GM04503 (cell line): ENCODE results near the gene NTNG2.

Experiments used
- DNase-seq: peaks from one replicate; pipeline ENCODE4 v3.0.0-alpha.2; 2012; ENCODE audit warnings: low read depth

The NTNG2 gene

DNA sequence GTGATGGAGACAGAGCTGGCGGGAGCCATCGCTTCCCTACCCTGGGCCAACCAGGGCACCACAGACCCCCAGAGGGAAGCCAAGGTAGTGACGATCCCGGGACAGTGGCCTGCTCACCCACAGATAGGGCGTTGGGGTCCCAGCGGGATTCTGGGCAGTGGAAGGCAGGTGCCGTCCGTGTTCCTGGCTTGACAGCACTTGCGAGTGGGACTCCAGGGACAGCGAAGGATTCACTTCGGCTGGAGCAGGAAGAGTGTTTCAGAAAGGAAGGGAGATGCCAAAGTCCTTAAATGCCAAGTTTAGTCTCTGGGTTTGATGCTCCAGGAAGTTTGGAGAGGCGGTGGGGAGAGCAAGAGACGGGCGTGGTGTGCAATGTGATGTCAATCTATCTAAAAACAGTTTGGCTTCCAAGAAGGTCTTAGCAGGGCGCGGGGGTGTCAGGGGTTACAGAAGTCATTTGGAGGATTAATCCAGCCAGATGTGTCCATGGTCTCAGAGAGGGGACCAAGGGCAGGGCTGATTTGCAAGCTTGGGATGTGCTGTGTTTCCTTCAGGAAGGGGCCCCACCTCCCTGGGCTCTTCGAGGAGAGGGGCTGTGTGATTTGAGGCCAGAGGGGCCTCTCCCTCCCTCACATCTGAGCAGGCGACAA is 74.9 kb downstream of the NTNG2 start:
- no peak for DNase-seq

DNA sequence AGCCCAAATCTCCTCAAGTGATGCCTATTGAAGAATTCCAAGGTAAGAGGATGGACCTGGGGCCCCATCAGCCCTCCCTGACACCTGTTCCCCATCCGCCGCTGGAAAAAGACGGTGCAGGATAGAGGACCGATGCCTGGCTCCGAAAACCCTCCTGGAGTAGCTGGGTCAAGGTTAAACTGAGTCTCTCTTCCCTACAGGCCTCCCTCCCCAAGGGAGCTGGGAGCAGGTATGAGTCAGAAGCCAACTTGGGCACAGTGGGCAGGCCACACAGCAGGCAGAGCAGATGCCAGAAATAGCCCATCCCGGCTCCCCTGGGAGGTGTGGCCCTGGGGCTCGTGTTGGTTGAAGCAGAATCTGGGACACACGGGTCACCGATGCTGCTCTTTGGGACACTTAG is 75.6 kb downstream of the NTNG2 start:
- DNase-seq, result no peak

DNA sequence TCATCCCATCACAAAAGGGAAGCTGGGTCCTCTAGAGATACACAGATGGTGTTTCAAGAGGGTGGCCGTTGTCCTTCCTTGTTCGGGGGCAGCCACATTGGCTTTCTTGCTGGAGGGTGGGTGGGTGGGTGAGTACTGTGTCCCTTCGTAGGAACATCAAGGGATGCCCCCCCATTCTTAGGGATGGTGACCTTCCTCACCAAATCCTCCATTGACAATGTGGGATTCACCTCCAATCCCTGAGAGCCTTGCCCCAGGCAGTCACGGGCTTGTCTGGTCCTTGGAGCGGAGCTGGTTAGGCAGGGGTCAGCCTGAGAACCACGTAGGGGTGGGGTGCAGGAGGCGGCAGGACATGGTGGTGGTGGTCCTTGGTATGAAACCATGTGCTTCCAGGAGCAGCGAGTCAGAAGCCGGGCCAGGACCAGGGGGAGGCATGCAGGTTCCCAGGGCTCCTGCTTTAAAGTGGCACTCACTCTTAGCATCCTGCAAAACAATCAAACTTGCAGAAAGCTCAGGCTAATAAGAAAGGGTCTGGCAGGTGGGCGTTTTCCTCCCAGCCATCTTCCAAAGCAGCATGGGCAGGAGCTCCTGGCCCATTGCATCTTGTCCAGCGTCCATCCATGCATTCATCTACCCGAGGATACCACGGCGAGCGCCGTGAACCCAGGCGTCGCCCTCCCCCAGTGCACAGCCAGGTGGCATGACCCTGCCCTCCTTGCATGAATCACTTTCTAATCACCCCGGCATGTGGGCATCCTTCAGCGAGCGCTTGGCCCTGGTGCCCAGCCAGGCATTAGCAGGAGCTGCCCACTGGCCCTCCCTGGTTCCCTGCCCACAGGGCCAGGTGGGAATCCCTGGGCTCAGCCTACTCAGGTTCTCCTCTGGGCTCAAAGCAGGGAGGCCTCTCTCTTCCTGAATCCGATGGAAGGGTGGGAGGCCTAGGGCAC is 76.4 kb downstream of the NTNG2 start:
- DNase-seq, result no peak

DNA sequence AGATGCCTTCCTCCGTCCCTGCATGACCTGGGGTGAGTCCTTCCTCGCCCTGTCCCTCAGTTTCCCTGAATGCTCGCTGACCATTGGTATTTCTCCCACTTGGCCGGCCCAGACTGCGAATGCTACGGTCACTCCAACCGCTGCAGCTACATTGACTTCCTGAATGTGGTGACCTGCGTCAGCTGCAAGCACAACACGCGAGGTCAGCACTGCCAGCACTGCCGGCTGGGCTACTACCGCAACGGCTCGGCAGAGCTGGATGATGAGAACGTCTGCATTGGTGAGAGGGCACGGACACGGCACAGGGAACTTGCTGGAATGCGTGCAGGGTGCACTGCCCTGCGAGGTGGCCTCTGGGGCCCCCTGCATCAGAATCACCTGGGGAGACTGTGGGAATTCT is 77.1 kb downstream of the NTNG2 start:
- DNase-seq, result no peak

DNA sequence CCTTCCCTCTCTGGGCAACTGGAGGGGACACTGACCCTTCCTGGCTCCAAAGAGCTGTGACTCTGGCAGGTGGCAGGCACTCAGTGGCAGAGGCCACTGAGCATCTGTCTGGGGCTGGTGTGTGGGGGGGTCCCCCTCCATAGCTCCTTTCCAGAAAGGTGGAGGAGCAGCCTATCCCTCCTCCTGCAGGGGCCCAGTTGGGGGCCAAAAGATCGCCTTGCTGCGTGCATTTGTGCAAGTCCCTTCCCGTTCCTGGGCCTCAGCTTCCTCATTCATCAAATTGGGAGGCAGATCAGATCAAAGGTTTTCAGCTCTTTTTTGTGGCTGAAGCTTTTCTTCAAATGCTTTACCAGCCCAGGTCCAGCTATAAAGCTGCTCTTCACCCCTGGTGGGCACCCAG is 77.7 kb downstream of the NTNG2 start:
- no peak for DNase-seq

DNA sequence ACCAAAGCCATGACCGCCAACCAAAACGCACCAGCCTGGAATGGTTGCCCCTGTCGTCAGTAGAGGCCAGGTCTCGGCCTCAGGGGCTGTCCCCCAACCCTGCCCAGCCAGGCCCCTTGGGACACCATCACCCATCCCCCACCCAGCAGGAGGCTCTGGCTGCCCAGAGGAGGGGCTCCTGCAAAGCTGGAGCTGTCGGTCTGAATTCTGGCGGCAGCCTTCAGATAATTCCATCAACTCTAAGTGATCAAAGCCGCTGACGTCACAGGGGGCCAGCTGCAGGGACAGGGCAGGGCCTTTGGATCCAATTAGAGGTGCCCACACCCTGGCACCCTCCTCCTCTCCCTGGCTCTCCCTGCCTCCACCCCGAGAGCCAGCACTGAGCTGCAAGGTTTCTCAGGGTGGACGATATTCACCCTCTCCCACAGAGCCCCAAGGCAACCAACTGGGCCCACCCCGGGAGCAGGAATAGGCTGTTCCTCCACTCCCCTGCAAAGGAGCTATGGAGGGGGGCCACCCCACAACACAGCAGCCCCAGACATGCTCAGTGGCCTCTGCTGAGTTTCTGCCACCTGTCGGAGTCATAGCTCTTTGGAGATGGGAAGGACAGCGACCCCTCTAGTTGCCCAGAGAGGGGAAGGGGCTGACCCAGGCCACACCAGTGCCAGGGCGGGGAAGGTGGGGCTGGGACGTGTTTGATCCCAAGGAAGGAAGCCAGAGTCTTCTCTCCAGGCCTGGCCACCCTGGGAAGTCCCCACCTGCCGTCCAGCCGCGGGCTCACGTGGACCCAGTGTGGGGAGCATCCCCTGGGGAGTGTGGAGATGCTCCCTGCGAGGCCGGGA is 78.4 kb downstream of the NTNG2 start:
- no peak for DNase-seq

DNA sequence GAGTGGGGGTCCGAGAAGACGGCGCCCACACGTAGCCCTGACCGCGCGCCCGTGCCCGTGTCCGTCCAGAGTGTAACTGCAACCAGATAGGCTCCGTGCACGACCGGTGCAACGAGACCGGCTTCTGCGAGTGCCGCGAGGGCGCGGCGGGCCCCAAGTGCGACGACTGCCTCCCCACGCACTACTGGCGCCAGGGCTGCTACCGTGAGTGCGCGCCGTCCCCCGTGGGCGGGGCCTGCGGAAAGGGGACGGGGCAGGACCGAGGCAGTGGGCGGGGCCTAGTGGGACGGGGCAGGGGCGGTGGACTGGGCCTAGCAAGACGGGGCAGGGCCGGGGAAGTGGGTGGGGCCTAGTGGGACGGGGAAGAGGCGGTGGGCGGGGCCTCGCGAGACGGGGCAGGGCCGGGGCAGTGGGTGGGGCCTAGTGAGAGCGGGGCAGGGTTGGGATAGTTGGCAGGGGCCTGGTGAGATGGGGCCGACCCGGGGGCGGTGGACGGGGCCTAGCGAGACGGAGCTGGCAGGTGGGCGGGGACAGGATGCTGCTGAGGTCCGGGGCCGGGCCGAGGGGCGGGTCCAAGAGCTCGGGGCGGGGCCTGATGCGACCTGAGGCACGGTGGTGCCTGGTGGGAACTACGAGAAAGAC is 79.1 kb downstream of the NTNG2 start:
- DNase-seq, result no peak

DNA sequence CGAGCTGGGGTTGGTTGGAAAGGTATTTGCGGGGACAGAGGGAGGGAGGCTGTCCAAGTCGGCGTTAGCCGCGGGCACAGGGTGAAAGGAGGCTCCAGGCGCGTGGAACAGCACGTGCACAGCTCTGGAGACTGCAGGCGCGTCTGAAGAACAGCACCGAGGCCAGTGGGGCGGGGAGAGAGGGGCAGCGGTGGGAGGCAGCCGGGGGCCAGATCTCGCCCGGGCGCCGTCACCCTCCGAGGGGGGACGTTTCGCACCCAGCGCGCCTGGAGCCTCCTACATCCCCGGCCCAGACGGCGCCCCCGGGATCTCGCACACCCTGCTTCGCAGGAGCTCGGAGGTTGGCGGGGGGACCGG is 79.6 kb downstream of the NTNG2 start:
- DNase-seq, result no peak

DNA sequence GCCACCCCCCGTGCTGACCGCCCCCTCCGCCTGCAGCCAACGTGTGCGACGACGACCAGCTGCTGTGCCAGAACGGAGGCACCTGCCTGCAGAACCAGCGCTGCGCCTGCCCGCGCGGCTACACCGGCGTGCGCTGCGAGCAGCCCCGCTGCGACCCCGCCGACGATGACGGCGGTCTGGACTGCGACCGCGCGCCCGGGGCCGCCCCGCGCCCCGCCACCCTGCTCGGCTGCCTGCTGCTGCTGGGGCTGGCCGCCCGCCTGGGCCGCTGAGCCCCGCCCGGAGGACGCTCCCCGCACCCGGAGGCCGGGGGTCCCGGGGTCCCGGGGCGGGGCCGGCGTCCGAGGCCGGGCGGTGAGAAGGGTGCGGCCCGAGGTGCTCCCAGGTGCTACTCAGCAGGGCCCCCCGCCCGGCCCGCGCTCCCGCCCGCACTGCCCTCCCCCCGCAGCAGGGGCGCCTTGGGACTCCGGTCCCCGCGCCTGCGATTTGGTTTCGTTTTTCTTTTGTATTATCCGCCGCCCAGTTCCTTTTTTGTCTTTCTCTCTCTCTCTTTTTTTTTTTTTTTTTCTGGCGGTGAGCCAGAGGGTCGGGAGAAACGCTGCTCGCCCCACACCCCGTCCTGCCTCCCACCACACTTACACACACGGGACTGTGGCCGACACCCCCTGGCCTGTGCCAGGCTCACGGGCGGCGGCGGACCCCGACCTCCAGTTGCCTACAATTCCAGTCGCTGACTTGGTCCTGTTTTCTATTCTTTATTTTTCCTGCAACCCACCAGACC is 80.2 kb downstream of the NTNG2 start:
- no peak for DNase-seq

DNA sequence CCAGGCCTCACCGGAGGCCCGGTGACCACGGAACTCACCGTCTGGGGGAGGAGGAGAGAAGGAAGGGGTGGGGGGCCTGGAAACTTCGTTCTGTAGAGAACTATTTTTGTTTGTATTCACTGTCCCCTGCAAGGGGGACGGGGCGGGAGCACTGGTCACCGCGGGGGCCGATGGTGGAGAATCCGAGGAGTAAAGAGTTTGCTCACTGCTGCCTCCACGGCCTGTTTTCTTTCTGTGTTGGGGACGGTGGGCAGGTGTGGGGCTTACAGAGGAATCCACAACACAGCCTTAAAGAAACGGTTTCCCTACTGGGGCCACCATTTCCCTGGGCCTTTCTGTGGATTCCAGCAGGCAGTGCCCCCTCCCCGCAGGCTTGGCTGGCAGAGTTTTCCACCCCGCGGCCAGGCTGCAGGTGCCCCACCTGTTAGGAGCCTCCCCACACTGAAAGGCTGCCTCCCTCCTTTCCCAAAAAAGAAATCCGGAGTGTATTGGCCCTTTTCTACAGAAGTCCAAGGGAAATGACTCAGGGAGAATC is 80.8 kb downstream of the NTNG2 start:
- no peak for DNase-seq

DNA sequence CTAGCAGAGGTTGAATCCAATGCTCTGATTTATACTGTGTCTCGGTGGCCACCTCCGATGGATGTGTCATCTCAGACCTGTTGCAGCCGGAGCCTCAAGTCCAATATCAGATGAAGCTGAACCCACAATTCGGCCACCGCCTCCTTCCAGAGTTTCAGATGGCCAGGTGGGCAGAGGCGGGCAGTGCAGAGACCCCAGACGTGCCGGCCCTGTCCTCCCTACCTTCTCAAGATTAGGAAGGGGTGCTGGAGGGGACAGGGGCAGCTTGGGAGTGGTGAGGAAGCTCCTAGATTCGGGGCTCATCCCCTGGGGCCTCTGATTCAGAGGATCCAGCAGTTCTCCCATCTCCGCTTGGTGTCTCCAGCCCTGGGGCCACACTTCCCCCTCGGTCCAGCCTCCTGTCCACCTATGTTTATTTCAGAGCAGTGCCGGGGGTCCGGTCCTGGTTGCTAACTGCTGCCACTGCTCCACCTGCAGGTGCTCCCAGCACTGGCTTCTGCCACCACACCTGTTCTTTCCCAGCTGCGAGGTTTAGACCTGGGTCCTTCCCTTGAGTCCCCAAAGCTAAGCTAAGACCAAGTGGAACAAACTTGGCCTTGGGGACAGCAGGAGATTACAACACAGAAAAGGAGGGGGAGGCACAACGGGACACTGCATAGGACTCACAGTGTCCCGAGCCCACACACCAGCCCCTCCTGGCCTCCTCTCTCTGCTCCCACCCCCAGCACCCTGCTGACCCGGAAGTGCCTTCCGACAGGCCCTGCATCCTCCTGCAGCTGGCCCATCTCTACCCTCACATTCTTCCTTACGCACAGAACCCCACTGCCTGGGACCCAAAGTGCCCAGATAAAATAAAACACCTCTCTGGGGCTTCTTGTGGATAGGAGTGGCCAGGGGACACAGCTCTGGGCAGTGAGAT is 81.6 kb downstream of the NTNG2 start:
- no peak for DNase-seq

DNA sequence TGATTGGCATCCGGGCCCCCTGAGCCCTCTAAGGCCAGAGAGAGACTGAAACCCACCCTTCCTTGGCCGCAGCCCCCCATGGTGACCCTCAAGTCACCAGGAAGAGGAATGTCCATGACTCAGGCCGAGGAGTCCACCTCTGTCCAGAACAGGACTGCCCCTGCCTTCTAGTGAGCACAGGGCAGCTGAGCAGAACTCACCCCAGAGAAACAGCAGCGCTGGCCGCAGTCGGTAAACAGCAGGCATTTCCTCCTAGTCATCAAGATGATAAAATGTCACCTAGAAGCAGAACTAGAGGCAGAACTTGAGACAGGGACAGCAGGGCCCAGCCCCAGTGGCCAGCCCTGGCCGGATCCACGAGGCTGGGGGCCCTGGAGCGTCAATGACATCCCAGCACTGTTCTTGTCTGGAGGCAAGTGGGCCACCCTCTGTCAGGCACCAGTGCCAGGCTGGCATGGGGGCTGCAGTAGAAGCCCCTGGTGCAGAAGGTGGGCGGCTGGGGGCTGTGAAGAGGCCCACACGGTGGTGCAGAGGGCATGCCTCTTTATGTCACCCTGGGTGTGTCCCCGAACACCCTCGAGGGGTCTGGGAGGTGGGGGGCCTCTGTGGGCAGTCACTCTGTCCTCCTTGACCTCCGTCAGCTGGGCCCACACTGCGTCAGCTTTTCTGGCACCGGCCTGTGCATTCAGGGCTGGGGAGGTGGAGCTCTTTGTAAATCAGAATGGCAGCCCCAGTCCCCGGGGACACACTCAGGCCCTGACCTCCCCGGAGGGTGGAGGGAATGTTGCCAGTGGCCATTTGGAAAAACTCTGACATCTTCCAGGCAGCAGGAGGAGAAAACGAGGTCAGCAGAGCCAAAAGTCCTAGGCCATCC is 83.0 kb downstream of the NTNG2 start:
- no peak for DNase-seq

DNA sequence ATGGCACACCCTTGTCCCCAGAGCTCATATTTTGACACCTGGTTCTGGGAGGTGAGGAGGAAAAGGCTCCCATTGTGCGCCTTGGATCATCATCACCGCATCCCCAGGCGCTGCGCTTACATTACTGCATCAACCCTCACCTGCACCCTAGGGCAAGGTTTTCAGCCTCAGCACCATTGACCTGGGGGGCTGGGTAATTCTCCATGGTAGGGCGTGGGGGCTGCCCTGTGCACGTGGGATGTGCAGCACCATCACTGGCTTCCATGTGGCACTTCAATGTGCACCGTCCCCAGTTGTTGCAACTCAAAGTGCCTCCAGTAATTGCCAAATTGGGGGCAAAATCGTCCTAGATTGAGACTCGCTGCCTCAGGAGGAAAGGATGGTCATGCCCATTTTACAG is 83.6 kb downstream of the NTNG2 start:
- DNase-seq, result no peak

DNA sequence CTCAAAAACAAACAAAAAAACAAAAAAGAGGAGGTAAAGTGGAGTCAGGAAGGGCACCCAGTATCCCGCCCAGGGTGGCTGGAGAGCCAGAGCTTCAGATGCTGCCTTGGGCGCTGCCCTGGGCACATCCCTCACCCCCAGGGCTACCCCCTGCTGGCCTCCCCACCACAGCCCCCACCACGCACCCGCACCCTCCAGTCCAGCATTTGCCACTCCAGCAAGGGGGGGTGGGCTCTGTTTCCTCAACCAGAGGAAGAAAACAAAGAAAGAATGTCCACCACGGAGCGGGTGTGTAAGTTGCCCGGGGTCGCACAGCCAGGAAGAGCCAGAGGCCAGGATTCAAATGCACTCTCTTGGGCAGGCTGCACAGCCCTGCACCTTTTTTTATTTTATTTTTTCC is 86.1 kb downstream of the NTNG2 start:
- no peak for DNase-seq

DNA sequence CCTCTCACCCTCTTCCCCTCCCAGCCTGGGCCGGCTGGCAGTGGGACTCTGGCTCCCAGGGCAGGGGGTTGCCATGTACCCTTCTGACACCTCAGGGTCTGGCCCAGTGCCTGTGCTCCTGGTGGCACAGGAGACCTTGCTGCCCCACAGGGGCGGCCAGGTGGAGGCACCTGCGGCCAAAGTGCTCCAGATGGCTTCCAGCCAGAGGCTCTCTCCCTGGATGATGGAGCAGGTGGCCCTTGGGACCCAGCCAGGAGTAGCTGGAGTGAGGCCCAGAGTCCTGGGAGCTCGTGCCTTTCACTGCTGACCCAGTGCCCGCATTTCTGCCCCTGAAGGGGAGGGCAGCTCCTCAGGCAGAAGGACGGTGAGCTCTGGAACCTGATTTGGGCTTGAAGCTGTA is 87.3 kb downstream of the NTNG2 start:
- no peak for DNase-seq

DNA sequence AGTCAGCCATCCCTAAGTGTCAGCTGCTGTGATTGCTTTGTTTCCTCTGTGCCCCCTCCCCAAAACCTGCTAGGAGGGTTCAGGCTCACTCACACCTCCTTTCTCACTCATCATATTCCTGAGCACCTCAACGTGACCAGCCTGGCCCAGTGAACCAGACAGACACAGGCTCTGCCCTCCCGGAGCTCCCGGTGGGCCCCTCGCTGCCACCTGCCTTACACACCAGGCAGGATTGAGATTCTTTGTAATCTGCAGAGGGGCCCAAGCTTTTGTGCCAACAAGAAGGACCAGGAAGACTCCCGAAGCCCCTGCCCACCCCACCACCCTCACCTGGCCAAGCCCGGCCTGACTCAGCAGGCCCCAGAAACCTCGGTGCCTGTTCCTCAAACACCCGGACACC is 87.8 kb downstream of the NTNG2 start:
- no peak for DNase-seq

DNA sequence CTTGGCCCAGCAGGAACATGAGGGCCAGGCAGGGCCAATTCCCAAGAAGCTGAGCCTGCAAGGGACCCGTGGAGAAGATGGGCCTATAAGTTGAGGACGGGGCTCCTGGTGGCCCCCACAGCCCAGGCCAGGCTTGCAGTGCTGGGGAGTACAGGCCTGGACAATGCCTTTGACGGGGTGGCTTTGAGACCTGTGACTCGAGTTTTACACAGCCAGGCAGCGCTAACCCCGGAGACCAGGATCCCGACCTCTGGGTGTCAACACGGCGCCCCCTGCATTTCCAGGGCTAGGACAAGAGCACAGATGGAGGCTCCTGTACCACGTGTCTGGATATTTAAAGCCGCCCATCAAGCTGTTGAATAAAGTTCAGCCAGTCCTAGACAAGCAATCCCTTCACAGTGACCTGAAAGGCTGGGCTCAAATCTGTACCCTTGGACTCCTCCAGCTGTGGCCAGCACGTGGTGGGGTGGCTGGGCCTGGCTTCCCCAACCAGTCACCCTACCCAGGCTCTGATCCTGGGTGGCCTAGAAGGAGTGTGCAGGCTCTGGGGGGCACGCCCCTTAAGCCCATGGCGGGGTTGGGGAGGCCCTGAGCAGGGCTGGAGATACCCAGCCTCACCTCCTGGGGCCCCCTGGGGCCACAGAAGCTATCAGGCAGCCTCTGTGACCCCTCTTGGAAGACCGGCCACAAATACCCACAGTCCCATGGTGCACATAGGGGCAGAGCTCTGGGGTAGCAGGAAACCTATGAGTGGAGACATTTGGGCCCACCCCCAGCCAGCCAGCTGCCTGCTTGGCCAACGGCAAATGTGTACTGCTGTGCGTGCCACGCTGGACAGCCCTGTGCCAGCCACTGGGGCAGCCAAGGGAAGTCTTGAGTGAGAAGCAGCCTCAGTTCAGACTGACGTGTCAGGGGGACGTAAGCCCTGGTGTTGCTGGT is 88.7 kb downstream of the NTNG2 start:
- no peak for DNase-seq

DNA sequence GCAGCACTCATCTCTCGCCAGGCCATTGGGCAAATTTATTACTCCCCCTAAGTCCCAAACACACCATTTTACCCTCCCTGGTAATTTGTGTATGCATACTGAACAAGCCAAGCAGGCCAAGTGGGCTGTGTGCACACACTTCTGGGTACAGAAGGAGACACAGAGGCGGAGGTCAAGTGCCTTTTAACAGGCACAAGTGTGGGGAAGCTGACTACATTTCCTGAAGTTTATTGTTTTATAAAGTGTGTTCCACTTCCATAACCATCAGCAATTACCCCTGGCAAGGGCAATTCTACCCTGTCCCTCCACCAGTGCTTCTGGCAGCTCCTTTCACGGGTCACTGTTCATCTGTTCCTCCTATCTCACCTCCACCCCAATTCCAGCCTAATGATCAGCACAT is 99.0 kb downstream of the NTNG2 start:
- DNase-seq, result no peak
